A549 treated with dexamethasone at 1 μM for 4 hours (cell line): ENCODE measurements around the gene SETD9. TPM values are rescaled to one million over a fixed set of nuclear protein-coding genes. Genes with fewer than 3 reads are reported as not detected.

Source experiments
- total RNA-seq: library from RNA; stranded (reverse); fragments of 200-300 nt; extraction: Qiagen RNA extraction; gene quantifications from 5 replicates; pipeline ENCODE4 v1.2.3, GENCODE V29; 2022

The SETD9 gene
- total RNA-seq, result 5.3 to 6.7 TPM (median 6.3 TPM) in 5 replicates

GRCh38 chr5:56909294-56910209 is at the start of gene SETD9:
SETD9 (plus strand) TSS chr5:56909596; CDS start chr5:56909646, 50 bp downstream.

GRCh38 chr5:56951946-56952691 is 42.7 kb downstream of the SETD9 start, which contains the start of gene MIER3:
MIER3 (minus strand) TSS chr5:56952123; CDS start chr5:56952102, 21 bp downstream.

Other genes with a start within 250 kb of the SETD9 start
- gene MAP3K1, start 94.0 kb upstream of the SETD9 start, total RNA-seq, result 0.96 to 2.1 TPM (median 1.8 TPM) in 5 replicates
- gene MIER3, start 42.5 kb downstream of the SETD9 start, total RNA-seq, result 9.9 to 17.4 TPM (median 13.0 TPM) in 5 replicates